NAMALWA (cell line): ENCODE results near the gene GABRB2.
"Not testable (repeated sequence)": the region's sequence is repeated elsewhere in the genome, so short reads cannot be mapped to it uniquely, and the experiment has no call there.

Experiments
- DNase-seq: peaks from one replicate; pipeline ENCODE4 v3.0.0-alpha.2; 2015; ENCODE audit warnings: low spot score

Gene GABRB2

GRCh38 chr5:161299053-161299452 lies 247.5 kb downstream of the GABRB2 start:
- DNase-seq = peak; percentile 14

GRCh38 chr5:161297388-161297787 lies 249.1 kb downstream of the GABRB2 start:
- DNase-seq = not testable (repeated sequence)

GRCh38 chr5:161295721-161296250 lies 250.7 kb downstream of the GABRB2 start:
- no peak for DNase-seq

- DNase-seq = no peak
Observed at GRCh38 chr5:161288071-161288470, 258.5 kb downstream of the GABRB2 start.

GRCh38 chr5:161287436-161287835 lies 259.1 kb downstream of the GABRB2 start:
- no peak for DNase-seq

- DNase-seq = no peak
Observed at GRCh38 chr5:161286066-161286655, 260.4 kb downstream of the GABRB2 start.

GRCh38 chr5:161284445-161284844 lies 262.1 kb downstream of the GABRB2 start:
- DNase-seq = no peak

- no peak for DNase-seq
Observed at GRCh38 chr5:161283296-161283695, 263.2 kb downstream of the GABRB2 start.

GRCh38 chr5:161278739-161279660 lies 267.5 kb downstream of the GABRB2 start:
- DNase-seq = no peak

GRCh38 chr5:161277011-161277410 lies 269.5 kb downstream of the GABRB2 start:
- DNase-seq = no peak

- DNase-seq = no peak
Observed at GRCh38 chr5:161274951-161275350, 271.6 kb downstream of the GABRB2 start.

- no peak for DNase-seq
Observed at GRCh38 chr5:161273410-161273809, 273.1 kb downstream of the GABRB2 start.

- DNase-seq = no peak
Observed at GRCh38 chr5:161271816-161272215, 274.7 kb downstream of the GABRB2 start.

- no peak for DNase-seq
Observed at GRCh38 chr5:161269125-161269524, 277.4 kb downstream of the GABRB2 start.

- DNase-seq = no peak
Observed at GRCh38 chr5:161266954-161267353, 279.6 kb downstream of the GABRB2 start.

GRCh38 chr5:161265006-161265405 lies 281.5 kb downstream of the GABRB2 start:
- DNase-seq = no peak

GRCh38 chr5:161263191-161263590 lies 283.3 kb downstream of the GABRB2 start:
- DNase-seq = no peak

- no peak for DNase-seq
Observed at GRCh38 chr5:161261668-161262323, 284.7 kb downstream of the GABRB2 start.

GRCh38 chr5:161258438-161258837 lies 288.1 kb downstream of the GABRB2 start:
- DNase-seq = no peak

- no peak for DNase-seq
Observed at GRCh38 chr5:161256957-161257356, 289.6 kb downstream of the GABRB2 start.

- not testable (repeated sequence) for DNase-seq
Observed at GRCh38 chr5:161252955-161253354, 293.6 kb downstream of the GABRB2 start.

- no peak for DNase-seq
Observed at GRCh38 chr5:161246749-161247148, 299.8 kb downstream of the GABRB2 start.

GRCh38 chr5:161245846-161246245 lies 300.7 kb downstream of the GABRB2 start:
- not testable (repeated sequence) for DNase-seq
